ENCODE data around the gene LGALS16.
"Not testable (repeated sequence)": the region's sequence is repeated elsewhere in the genome, so short reads cannot be mapped to it uniquely, and the experiment has no call there.

Gene LGALS16, protein sequence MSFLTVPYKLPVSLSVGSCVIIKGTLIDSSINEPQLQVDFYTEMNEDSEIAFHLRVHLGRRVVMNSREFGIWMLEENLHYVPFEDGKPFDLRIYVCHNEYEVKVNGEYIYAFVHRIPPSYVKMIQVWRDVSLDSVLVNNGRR

DNA sequence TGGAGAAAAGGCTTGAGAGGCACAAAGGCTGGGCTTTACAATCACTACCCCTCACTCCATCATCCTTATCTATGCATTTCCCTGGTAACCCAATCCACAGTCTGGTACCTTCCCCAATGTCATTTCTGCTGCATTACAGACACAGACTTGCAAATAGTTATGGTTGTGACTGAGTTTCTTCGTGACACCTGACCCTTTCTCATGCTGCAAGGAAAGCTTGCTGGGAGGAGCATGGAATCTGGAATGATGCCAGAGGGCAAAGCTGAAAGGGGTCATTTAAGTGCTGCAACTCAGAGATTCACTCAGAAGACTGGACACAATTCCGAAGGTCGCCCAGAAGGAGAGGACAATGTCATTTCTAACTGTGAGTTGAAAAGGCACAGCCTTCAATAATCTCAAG lies at the start of gene LGALS16:
LGALS16 (plus strand) TSS at position 301 of the 400 bp plus-strand sequence; CDS start at position 350, 49 bp downstream.
- DNase-seq = no peak

DNA sequence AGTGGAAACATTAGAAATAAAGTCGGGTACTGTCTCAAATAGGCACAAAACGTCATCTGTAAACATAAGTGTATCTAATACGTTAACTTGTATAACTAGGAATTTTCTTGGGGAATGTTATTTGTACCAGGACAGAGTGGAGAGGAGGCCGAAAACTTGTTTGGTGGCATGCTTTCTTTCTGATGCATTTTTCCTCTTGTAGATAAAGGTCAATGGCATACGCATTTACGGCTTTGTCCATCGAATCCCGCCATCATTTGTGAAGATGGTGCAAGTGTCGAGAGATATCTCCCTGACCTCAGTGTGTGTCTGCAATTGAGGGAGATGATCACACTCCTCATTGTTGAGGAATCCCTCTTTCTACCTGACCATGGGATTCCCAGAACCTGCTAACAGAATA lies 48.7 kb upstream of the LGALS16 start:
- DNase-seq = no peak

DNA sequence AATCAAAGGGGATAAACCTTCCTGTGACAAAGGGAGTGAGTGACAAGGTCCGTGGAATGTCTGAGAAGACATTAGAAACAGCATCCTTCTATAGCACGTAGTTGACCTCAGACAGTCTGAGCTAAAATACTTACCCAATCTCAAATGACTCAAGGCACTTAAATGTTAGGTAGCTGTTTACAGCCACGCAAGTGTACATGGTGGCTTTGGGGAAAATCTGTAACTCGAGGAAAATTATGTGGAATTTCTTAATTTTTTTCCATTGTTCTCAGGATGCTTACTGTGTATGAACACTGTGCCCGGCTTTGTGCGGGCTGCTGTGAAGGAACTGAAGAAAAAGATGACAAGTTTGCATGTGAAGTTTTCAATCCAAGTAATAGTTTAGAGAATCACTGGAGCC lies 48.2 kb upstream of the LGALS16 start:
- no peak for DNase-seq

DNA sequence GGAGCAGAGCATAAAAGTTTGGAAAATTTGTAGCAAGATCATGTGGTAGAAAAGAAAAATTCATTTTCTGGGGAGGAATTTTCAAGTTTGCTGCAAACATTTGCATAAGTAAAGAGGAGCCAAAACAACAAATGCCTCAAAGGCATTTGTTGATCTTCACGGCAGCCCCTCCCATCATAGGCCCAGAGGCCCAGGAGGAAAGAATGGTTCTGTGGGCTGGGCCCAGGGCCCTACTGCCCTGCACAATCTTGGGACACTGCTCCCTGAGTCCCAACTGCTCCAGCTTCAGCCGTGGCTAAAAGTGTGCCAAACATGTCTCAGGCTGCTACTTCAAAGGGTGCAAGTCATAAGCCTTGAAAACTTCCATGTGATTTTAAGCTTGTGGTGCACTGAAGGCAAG lies 42.1 kb upstream of the LGALS16 start:
- DNase-seq = no peak

DNA sequence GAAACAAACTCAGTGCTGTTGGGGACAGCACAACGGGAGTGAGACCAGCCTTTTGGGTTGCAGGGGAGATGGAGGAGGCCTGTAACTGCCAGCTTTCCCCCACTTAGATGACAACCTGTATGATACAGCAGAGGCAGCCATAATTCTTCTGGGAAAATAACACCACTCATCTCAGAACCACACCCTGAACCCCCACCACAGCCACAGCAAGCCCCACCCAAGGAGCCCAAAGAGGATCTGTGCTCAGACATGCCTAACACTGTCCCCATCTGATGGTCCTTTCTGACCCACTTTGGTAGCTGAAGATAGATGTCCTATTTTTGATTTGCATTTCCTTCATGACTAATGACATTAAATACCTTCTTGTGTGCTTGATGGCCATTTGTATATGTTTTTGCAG lies 38.0 kb upstream of the LGALS16 start:
- no peak for DNase-seq

DNA sequence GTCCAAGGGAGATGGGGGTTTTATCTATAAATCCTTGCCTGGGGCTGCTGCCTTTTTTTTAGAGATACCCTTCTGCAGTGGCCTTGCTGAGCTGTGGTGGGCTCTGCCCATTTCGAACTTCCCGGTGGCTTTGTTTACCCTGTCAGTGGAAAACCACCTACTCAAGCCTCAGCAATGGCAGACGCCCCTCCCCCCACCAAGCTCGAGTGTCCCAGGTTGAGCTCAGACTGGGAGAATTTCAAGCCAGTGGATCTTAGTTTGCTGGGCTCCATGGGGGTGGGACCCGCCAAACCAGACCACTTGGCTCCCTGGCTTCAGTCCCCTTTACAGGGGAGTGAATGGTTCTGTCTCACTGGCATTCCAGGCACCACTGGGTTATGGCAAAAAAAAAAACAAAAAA lies 31.8 kb upstream of the LGALS16 start:
- no peak for DNase-seq

DNA sequence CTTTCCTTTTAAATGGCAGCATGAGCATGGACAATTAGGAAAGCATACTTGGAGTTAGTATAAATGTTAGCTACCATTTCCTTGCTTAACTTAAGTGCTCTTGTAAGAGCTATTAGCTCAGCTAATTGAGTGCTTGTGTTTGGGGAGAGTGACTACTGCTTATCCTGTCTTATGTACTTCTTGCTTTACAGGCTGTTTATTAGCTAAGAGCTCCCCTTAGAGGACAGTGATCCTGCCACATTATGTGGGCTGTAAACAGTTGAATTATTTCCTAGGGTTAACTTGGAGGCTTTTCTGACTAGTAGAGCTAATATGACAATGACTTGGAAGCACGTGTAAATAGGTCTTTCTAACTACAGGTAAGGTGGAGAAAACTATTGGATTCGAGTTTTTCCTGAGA lies 28.1 kb upstream of the LGALS16 start:
- DNase-seq = not testable (repeated sequence)

DNA sequence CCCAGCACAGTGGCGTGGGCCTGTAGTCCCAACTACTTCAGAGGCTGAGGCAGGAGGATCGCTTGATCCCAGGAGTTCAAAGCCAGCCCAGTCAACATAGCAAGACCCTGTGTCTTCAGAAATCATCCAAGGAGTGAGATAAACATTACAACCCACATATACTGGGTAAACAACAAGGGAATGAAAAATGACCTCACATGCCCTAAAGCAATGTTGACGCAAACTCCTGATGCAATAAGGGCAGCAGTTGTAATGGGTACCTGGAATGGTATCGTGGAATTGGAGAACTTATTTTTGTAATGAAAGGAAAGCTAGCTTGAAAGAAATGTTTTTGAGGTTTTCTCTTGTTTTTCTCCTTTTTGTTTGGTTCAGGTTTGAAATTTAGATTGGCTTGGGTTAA lies 24.5 kb upstream of the LGALS16 start:
- no peak for DNase-seq

DNA sequence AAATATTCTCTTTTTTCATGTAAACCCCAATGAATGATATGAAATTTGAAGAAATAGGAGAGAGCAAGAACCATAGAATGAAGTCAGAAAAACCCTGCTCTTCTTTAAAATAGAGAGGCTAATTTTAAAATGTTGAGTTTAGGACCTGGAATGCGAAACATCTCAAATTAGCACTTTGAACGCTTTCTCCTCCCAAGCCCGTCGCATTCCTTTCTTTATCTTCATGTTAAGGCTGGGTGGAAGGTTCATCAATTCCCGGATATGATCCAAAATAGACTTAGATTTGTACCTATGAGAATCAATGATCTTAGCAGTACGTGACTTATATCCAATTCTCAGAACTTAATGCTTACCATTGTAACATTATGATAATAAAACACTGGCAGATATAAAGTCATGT lies 24.1 kb upstream of the LGALS16 start:
- no peak for DNase-seq

DNA sequence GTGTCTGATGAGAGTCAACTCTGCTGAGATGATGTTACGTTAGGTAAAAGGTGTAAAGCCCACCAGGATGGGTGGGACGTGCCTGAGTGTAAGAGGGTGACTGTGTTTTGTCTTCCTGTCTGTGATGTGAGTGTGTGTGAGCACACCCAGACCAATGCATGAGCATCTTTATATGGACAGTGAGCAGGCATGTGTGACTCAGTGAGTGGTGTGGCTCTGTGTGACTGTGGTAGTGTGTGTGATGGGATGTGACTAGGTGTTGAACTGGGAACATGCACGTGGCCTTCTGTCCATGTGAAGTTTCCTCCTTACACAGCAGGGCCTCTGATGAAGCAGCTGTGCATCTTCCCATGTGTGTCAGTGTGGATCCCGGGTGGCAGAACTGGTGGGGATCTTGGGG lies 17.8 kb upstream of the LGALS16 start:
- no peak for DNase-seq

DNA sequence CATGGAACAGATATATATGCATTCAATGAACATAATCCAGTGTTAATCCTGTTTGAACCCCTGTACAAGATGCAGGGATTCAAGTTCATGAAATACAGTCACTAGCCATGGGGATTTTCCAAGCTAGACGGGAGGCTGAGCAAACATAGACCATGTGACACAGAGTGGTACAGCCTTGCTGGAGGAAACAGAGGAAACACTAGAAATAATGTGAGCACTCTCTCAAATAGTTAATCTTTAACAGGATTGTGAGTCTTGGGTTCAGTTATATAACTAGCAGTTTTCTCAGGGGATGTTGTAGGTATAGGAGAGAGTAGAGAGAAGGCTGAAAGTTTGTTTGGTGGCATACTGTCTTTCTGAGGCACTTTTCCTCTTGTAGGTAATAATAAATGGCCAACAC lies 13.9 kb upstream of the LGALS16 start:
- DNase-seq = no peak

DNA sequence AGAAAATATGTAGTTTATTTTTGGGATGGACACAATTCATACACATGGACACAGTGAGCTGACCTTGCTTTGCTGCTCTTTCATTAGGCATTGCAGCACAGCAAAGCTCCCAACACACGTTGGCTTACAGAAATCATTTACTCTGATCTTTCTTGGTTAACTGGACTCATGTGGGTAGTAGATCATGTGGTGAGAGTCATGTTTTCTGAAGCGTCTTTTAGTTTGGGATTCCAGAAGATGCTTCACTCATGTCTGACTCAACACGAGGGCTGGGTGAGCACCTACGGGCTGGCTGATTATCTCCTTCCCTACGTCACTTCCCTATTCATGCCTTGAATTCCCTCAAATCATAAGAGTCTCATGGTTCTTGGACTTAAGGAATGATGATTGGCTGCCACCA lies 12.1 kb upstream of the LGALS16 start:
- no peak for DNase-seq

DNA sequence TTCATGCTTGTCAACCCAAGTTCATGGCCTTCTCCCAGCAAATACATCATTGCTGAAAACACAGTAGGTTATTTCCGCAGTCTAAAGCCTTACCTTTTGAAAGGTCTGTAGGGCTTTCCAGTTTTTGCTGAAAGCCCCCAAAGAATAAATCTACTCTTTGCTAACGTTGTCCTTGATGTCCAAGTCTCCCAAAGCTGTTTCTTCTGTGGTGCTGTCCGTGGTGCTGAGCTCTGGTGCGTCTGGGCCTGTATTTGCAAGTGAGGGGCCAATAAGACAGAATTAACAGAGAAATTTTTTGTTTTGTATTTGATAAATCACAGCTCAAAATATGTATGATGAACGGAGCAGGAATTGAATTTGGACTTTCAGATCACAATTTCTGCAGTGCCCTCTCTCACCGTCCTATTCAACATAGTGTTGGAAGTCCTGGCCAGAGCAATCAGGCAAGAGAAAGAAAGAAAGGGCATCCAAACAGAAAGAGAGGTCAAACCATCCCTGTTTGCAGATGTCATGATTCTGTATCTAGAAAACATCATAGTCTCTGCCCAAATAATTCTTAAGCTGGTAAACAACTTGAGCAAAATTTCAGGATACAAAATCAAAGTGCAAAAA lies 9.8 kb upstream of the LGALS16 start:
- DNase-seq = peak; percentile 28

DNA sequence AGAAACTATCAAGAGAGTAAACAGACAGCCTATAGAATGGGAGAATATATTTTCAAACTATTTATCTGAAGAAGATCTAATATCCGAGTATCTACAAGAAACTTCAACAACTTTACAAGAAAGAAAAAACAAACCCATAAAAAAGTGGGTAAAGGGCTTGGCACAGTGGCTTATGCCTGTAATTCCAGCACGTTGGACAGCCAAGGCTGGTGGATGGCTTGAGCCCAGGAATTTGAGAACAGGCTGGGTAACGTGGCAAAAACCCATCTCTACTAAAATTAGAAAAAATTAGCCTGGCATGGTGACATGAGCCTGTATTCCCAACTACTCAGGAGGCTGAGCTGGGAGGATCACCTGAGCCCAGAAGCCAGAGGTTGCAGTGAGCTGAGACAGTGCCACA lies 7.8 kb upstream of the LGALS16 start:
- no peak for DNase-seq

DNA sequence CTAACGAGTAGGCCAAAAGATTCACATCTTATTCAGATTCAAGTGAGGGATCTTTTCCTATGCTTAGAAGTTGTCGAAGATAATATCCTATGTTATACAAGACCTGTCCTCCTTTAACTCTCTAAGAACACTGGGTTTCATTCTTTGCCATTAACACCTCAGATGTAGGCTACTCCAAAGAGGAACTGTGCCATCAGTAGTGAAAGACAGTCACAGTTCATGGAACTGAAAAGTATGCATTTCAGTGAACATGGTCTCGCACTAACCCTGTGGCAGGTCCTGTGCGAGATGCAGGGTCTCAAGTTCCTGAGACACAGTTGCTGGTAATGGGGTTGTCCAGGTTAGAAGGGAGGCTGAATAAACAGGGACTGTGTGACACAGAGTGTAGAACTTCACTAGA lies 4.1 kb downstream of the LGALS16 start:
- no peak for DNase-seq

DNA sequence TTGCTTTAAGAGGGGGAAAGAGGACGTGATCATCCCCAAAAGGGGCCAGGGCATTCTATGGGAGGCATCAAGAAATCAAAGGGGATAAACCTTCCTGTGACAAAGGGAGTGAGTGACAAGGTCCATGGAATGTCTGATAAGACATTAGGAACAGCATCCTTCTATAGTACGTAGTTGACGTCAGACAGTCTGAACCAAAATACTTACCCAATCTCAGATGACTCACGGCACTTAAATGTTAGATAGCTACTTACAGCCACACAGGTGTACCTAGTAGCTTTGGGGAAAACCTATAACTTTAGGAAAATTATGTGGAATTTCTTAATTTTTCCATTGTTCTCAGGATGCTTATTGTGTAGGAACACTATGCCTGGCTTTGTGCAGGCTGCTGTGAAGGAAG lies 4.9 kb downstream of the LGALS16 start:
- no peak for DNase-seq

DNA sequence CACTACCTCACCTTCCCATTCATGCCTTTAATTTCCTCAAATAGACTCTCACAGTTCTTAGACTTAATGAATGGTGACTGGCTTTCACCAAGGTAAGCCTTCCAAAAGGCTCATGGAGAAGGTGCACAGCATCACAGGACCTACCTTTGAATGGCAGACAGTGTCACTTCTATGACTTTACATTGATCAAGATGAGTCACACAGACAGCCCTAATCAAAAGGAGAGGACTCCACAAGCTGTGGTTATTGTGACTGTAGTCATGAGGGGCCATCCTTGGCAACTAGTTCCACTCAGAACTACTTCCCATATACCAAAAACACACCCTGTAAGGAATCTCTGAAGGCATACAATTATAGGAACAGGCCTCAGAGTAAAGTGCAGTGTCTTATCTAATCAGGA lies 5.9 kb downstream of the LGALS16 start:
- no peak for DNase-seq

DNA sequence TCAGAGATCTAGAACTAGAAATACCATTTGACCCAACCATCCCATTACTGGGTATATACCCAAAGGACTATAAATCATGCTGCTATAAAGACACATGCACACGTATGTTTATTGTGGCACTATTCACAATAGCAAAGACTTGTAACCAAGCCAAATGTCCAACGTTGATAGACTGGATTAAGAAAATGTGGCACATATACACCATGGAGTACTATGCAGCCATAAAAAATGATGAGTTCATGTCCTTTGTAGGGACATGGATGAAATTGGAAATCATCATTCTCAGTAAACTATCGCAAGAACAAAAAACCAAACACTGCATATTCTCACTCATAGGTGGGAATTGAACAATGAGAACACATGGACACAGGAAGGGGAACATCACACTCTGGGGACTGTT lies 14.1 kb downstream of the LGALS16 start:
- not testable (repeated sequence) for DNase-seq

DNA sequence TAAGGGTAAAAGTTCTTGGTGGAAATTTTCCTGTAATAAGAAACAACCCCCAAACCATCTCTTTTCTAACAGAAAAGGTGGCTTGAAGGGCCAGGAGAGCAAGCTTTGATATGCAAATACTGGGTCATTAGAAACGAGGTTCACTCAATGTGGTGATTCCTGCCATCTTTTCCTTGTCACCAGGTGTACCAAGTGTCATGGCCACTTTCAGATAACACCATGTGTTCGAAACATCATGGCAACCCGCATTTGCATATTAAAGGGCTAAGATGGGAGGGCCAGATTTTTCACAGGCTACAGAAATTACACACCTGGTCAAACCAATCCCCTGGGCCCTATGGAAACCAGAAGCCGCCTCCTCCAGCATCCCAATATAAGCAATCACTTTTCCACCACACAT lies 15.3 kb downstream of the LGALS16 start:
- DNase-seq = no peak

DNA sequence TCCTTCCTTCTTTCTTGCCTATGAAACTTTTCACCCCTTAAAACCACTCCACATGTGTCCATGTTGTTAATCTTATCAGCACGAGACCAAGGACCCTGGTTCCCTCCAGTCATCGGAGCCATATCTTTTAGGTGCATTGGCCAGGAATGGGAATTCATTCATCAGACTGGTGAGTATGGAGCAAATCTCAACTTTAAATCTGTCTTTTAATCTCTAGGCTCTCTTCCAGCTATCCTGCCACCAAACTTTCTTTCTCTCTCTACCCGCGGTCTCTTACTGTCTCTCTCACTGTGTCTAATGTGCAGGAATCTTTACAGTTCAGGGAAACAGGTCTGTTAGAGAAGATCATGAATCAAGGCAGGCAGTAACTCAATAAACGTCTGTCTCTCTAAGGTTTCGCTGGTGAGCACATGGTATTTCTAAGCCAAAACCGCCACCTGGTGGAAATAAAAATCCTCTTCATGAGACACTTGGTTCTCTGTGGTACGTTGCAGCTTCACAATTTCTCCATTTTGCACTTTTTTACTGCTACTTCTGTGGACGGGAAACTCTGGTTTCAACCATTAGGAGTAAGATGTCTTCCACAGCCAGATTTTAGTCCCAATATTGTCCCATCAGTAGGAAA lies 16.1 kb downstream of the LGALS16 start:
- DNase-seq = peak; percentile 60

DNA sequence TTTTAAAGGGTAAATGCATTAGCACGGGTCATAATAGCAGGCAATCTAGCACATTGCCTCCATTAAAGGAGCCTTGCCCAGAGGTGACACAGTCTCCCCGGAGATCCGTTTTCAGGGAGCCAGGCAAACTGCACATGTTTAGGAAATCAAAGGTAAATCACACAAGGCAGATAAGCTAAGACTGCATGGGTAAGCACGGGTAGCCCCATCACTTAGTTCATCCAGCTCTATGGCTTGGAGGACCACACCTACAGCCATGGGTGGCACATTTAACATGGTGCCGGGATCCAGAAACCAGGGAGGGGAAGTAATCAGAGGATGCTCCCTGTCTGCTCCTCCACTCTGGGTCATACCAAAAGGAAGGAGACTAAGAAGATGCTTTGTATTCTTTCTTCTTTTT lies 16.8 kb downstream of the LGALS16 start:
- no peak for DNase-seq

DNA sequence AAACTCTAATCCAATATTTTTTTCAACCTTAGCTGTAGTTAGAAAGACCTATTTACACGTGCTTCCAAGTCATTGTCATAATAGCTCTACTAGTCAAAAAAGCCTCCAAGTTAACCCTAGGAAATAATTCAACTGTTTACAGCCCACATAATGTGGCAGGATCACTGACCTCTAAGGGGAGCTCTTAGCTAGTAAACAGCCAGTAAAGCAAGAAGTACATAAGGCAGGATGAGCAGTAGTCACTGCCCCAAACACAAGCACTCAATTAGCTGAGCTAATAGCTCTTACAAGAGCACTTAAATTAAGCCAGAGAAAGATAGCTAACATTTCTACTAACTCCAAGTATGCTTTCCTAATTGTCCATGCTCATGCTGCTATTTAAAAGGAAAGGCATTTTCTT lies 18.1 kb downstream of the LGALS16 start:
- DNase-seq = not testable (repeated sequence)

DNA sequence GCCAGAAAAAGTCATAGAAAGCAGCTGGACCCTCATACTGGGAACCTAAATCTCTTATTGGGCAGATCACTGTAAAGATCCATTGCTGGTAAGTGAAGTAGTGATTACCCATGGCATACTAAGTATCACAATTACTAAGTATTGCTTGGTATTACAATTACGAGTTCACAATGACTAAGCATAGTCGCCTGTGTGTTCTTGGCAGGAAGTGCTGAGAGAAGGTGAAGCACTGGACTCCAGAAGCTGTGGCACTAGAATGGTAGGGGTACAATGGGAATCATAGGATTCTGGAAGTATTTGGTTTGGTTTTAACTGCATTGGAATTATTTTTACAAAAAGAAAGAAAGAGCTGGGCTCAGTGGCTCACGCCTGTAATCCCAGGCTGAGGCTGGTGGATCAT lies 20.3 kb downstream of the LGALS16 start:
- peak; percentile 30 for DNase-seq

DNA sequence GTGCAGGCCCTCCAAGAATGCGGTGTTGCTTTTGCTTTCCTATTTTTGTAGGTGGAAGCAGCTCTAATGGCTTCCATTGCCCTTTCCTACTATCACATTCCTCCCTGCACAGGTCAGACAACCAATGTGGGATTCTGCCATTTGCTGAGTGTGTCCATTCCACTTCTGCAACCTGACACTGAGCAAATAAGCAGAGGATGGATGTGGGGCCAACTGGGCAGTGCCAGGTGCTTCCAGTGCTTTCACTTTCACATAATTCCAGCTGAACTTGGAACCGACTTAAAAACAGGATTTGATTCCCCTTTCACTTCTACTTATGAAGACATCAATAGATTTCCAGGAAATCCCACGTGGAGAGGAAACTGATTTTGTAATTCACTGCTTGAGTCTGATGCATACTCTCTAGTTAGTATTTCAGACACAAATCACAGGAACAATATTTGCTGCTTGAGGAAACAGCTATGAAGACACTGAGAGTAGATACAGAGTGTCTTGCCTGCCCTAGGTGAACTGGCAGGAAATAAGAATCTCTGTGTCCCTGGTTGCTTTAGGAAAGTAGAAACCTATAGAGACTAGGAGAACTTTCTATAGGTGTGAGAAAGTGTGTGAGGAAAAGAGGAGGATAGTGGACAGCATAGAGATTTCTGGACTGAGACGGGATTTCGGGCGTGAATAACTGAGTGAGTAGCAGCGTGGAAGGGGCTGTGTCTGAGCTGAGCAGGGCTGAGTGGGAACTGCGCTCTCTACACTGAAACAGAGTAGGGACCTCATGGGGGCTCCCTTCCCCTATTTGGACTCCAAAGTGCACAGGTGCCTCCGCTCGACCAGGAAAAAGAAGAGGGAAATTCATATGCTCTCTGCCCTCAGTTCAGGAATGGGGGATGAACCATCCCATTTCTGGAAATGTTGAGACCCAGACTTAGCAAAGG lies 22.5 kb downstream of the LGALS16 start:
- DNase-seq = no peak

Measured in activated CD4-positive, alpha-beta T cell treated with anti-CD3 and anti-CD28 coated beads for 48 hours (primary cell).